Neural progenitor cell (in vitro differentiated cells): ENCODE results near the gene MVB12B.

ENCODE experiments used
- CTCF ChIP-seq: fragments of 200-600 bp; sonication (generic); IDR thresholded peaks from 2 replicates; pipeline ENCODE4 v1.5.1; 2017; ENCODE audit warnings: antibody characterized with exemption, mild to moderate bottlenecking
- EZH2 ChIP-seq: fragments of 200-600 bp; sonication (generic); IDR thresholded peaks from 2 replicates; pipeline ENCODE4 v1.6.1; 2017; ENCODE audit warnings: antibody characterized with exemption, mild to moderate bottlenecking, moderate library complexity

GRCh38 chr9:126386776-126387175 lies 60.1 kb downstream of the MVB12B start:
- TF ChIP-seq CTCF = no peak
- TF ChIP-seq EZH2 = no peak
